Smooth muscle cell (in vitro differentiated cells): ENCODE results near the gene PREX1. TPM values are rescaled to one million over a fixed set of nuclear protein-coding genes. Genes with fewer than 3 reads are reported as not detected.

Experiments
- DNase-seq: peaks from one replicate; lab custom pipeline; 2025; ENCODE audit not compliant: unreplicated experiment; lab: John Stamatoyannopoulos, UW
- H2AFZ ChIP-seq: fragments of 200-600 bp; sonication (generic); 2 replicates; pipeline ENCODE4 v1.6.0; 2016; ENCODE audit warnings: antibody characterized with exemption, low read depth, mild to moderate bottlenecking
- H3F3A ChIP-seq: fragments of 200-600 bp; sonication (generic); 2 replicates; pipeline ENCODE4 v1.6.0; 2017; ENCODE audit warnings: antibody characterized with exemption, low read depth
- H3K27ac ChIP-seq: fragments of 200-600 bp; sonication (generic); 2 replicates; pipeline ENCODE4 v1.5.1; 2016; ENCODE audit warnings: low read depth, mild to moderate bottlenecking
- H3K27me3 ChIP-seq: fragments of 200-600 bp; sonication (generic); 2 replicates; pipeline ENCODE4 v1.6.1; 2016; ENCODE audit warnings: low read depth, mild to moderate bottlenecking
- H3K36me3 ChIP-seq: fragments of 200-600 bp; sonication (generic); 2 replicates; pipeline ENCODE4 v1.5.1; 2016; ENCODE audit warnings: low read depth
- H3K4me1 ChIP-seq: fragments of 200-600 bp; sonication (generic); 2 replicates; pipeline ENCODE4 v1.5.1; 2016; ENCODE audit warnings: low read depth
- H3K4me2 ChIP-seq: fragments of 200-600 bp; sonication (generic); 2 replicates; pipeline ENCODE4 v1.6.0; 2016; ENCODE audit warnings: mild to moderate bottlenecking
- H3K4me3 ChIP-seq: fragments of 200-600 bp; sonication (generic); 2 replicates; pipeline ENCODE4 v1.5.1; 2016; ENCODE audit warnings: mild to moderate bottlenecking
- H3K79me2 ChIP-seq: fragments of 200-600 bp; sonication (generic); 2 replicates; pipeline ENCODE4 v1.6.0; 2016; ENCODE audit warnings: low read depth, mild to moderate bottlenecking
- H3K9ac ChIP-seq: fragments of 200-600 bp; sonication (generic); 2 replicates; pipeline ENCODE4 v1.6.0; 2016; ENCODE audit warnings: low read depth
- H3K9me3 ChIP-seq: fragments of 200-600 bp; sonication (generic); replicated peaks from 2 replicates; pipeline ENCODE4 v1.5.1; 2016; ENCODE audit warnings: low read depth
- H4K20me1 ChIP-seq: fragments of 200-600 bp; sonication (generic); 2 replicates; pipeline ENCODE4 v1.6.0; 2016; ENCODE audit warnings: low read depth
- WGBS: methylation state at CpG from one replicate; pipeline ENCODE4 v1.1.7; 2016; ENCODE audit warnings: low lambda C conversion rate; 5-methylcytosine and 5-hydroxymethylcytosine counted together
- polyA plus RNA-seq: library from polyadenylated mRNA; unstranded; fragments of >200 nt; fragmentation: Nextera tagmentation; extraction: Ambion mirVana; gene quantifications from 2 replicates; pipeline ENCODE4 v1.2.1, GENCODE V29; 2016
- total RNA-seq: library from RNA; depleted of rRNA; stranded (reverse); fragments of >200 nt; gene quantifications from 2 replicates; pipeline ENCODE4 v1.2.3, GENCODE V29; 2014
- TF ChIP-seq, protein P1 (sequence below): fragments of 200-600 bp; sonication (generic); IDR thresholded peaks from 2 replicates; pipeline ENCODE4 v1.5.1; 2017; ENCODE audit warnings: borderline replicate concordance, mild to moderate bottlenecking, antibody characterized with exemption; ENCODE audit not compliant: insufficient read depth, poor library complexity, severe bottlenecking

The PREX1 gene
- total and polyA plus RNA-seq, 2 experiments from 2014 or later = 0.04 to 0.30 TPM

DNA sequence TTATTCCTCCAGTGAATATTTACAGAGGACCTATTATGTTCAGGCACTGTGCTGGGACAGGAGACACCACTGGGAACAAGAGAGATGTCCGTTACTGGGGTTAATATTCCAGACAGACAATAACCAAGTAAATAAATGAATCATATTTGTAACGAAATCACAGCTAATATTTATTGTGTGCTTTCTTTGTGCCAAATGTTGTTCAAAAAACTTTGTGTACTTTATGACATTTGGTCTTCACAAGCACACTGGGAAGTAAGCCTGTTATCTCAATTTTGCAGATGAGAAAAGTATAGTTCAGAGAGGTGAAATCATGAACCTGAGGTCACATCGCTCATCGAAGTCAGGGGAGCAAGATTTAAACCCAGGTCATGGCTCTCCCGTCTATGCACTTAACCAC, 36.5 kb upstream of the PREX1 start:
- WGBS = 85% methylated on average over 5 of the region's 5 CpGs
- no peak overlapping the region for H3K9ac ChIP-seq
- DNase-seq = no peak

DNA sequence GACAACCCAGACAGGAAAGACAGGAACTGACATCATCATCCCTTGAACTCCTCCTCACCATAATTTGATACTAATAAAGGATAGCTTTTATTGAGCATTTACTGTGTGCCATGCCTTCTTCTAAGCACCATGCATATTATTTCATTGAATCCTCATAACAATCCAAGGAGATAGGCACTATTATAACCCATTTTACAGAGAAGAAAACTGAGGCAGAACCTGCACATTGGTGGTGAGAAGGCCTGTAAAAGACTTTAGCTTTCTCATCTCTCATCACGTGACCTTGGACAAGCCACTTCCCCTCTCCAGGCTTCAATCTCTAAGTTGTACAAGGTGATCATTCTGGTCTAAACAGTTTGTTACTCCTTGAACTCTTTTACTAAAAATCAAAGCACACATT, 34.5 kb upstream of the PREX1 start:
- TF ChIP-seq, protein P1, sequence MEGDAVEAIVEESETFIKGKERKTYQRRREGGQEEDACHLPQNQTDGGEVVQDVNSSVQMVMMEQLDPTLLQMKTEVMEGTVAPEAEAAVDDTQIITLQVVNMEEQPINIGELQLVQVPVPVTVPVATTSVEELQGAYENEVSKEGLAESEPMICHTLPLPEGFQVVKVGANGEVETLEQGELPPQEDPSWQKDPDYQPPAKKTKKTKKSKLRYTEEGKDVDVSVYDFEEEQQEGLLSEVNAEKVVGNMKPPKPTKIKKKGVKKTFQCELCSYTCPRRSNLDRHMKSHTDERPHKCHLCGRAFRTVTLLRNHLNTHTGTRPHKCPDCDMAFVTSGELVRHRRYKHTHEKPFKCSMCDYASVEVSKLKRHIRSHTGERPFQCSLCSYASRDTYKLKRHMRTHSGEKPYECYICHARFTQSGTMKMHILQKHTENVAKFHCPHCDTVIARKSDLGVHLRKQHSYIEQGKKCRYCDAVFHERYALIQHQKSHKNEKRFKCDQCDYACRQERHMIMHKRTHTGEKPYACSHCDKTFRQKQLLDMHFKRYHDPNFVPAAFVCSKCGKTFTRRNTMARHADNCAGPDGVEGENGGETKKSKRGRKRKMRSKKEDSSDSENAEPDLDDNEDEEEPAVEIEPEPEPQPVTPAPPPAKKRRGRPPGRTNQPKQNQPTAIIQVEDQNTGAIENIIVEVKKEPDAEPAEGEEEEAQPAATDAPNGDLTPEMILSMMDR = no peak
- WGBS = 100% methylated on average over 1 of the region's 1 CpG

More for the DNA sequence above, 36.5 kb upstream of the PREX1 start:
- TF ChIP-seq, protein P1 = no peak
- Histone ChIP-seq H3F3A (no peaks in the 10 kb centered on the region), H3K36me3 (no peaks in the 10 kb centered on the region), H3K27ac (no peak overlapping the region), H3K9me3 (no peaks in the 10 kb centered on the region), H3K4me2 (no peak overlapping the region), H4K20me1 (no peaks in the 10 kb centered on the region), H3K27me3 (peaks cover 18% of the 10 kb centered on the region), H3K4me3 (no peak overlapping the region), H3K79me2 (no peaks in the 10 kb centered on the region), H2AFZ (no peak overlapping the region), H3K4me1 (no peaks in the 10 kb centered on the region)

DNA sequence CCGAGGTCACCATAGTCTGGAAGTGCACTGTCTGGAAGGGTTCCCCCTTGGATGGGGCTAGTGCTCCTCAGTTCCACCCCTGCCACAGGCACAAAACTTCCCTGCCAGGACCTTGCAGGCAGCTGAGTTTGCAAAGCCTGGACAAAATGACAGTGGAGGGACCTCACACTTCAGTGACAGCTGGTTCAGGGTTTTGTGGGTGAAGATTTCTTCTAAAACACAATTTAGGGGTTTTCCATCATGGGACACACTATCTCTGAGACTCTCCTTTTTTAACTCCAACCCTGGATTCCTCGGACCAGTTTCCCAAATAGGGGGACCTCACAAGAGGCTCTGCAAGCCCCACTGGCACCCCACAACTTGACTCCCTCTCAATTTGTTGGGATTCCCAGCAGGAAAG, 33.6 kb upstream of the PREX1 start:
- H3F3A ChIP-seq = no peaks in the 10 kb centered on the region
- H3K9ac ChIP-seq = no peak overlapping the region
- TF ChIP-seq, protein P1 = no peak
- no peak overlapping the region for H2AFZ ChIP-seq
- H4K20me1 ChIP-seq = no peaks in the 10 kb centered on the region
- no peaks in the 10 kb centered on the region for H3K79me2 ChIP-seq
- no peaks in the 10 kb centered on the region for H3K4me1 ChIP-seq
- no peak for DNase-seq
- H3K4me3 ChIP-seq = no peak overlapping the region
- no peak overlapping the region for H3K27ac ChIP-seq
- peaks cover 11% of the 10 kb centered on the region for H3K27me3 ChIP-seq
- H3K9me3 ChIP-seq = no peaks in the 10 kb centered on the region
- 90% methylated on average over 2 of the region's 2 CpGs for WGBS
- H3K36me3 ChIP-seq = no peaks in the 10 kb centered on the region
- no peak overlapping the region for H3K4me2 ChIP-seq

More for the DNA sequence above, 34.5 kb upstream of the PREX1 start:
- no peak overlapping the region for H3K4me2 ChIP-seq
- H3K4me3 ChIP-seq = no peak overlapping the region
- H4K20me1 ChIP-seq = no peaks in the 10 kb centered on the region
- H3K4me1 ChIP-seq = no peaks in the 10 kb centered on the region
- no peak overlapping the region for H2AFZ ChIP-seq
- H3K36me3 ChIP-seq = no peaks in the 10 kb centered on the region
- no peak for DNase-seq
- H3F3A ChIP-seq = no peaks in the 10 kb centered on the region
- no peak overlapping the region for H3K27ac ChIP-seq
- H3K9ac ChIP-seq = no peak overlapping the region
- H3K79me2 ChIP-seq = no peaks in the 10 kb centered on the region
- H3K9me3 ChIP-seq = no peaks in the 10 kb centered on the region
- peaks cover 17% of the 10 kb centered on the region for H3K27me3 ChIP-seq

DNA sequence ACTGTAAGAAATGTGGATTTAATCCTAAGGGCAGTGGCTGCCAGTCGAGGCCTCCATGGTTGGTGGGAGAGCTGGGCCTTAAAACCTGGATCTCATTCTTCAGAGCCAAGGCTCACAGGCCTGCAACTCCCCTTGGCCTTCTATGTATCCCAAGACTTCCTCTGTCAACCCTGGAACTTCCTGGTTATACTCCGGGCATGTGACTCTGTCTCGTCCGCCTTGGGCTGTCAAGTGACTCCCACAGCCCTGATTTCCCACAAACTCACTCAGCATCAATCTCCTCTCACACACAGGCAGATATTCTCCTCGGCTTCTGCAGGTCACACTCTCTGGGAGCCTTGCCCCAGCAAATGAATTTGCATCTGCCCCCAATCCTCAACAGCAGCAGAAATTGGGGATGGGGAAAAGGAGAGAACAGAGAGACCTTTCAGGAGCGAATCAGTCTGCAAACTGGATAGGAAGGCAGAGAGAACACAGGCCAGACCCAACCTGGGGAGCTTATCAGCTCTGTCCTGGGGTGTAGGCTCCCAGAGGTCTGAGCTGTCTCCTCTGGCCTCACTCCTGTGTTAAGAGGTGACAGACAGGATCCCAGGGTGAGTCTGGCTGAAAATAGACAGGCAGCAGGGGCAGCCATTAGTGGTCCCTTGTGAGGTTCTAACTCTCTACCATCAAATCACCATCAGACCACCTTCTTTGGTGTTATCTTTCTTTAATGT, 30.4 kb upstream of the PREX1 start:
- 78% methylated on average over 6 of the region's 6 CpGs for WGBS
- H3K27ac ChIP-seq = no peak overlapping the region
- H3K79me2 ChIP-seq = no peaks in the 10 kb centered on the region

More for the DNA sequence above, 30.4 kb upstream of the PREX1 start:
- no peaks in the 10 kb centered on the region for H3F3A ChIP-seq
- H3K4me2 ChIP-seq = no peak overlapping the region
- no peak overlapping the region for H3K4me3 ChIP-seq
- TF ChIP-seq, protein P1 = no peak
- no peak overlapping the region for H3K9ac ChIP-seq
- DNase-seq = no peak
- no peaks in the 10 kb centered on the region for H3K36me3 ChIP-seq
- no peak overlapping the region for H2AFZ ChIP-seq
- no peaks in the 10 kb centered on the region for H3K27me3 ChIP-seq
- H4K20me1 ChIP-seq = no peaks in the 10 kb centered on the region
- H3K4me1 ChIP-seq = no peaks in the 10 kb centered on the region
- no peaks in the 10 kb centered on the region for H3K9me3 ChIP-seq
